ENCODE results near the gene MARCHF10.

MARCHF10 gene

DNA sequence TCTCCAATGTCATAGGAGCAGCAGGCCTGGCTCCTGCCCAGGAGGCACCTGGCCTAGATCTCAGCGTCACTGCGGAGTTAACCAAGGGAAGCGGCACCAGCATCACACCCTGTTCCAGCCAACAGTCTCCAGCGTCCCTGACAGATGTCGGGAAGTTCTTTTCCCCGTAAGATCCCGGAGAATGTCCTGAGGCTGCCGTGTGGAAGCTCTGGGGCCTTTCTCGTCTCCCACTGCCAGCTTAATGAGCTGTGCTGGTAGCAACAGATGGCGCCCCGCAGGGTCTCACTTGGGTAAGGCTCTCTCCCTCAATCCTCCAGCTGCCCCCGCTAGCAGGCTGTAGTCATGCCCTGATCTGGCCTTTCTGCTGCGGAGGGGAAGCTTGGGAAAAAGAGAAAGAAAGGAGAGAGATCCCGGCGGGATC, 57.5 kb downstream of the MARCHF10 start:
- DNase-seq (ENCODE audit: low read depth), result no peak

DNA sequence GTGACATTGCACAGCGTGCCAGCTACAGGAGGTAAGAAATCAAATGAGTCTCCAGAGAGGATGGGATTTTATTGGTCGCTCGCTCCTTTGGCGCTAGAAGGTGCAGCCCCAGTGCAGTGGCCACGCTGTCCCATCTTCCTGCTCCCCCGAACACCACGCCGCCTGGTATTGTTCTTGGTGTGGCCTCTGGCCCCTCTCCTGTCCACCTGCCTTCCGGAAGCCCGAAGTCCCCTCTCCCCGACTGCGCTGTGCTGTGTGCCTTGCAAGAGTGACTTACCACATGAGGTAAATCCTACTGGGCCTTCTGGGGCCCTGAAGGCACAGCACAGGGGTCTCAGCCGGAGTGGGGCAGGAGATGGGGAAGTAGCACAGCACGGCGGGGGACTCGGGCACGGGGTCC, 58.2 kb downstream of the MARCHF10 start:
- DNase-seq (ENCODE audit: low read depth), result no peak

DNA sequence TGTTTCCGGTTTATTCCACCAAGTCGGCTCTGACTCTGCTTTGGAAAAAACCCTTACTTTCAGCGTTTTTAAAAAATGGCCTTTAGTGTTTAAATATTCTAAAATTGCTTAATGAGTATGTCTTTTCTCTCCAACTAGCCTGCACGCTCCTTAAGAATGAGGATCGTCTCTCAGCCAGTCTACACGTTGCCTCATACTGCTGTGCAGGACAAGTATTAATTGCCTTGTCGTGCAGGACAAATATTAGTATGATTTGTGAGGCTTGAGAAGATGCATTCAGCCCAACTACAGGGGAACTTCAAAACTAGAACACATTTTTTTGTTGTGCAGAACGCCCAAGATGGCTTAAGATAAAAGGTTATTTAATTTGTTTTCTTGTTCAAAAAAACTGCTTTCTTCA, 61.2 kb downstream of the MARCHF10 start:
- no peak for DNase-seq (ENCODE audit: low read depth)

DNA sequence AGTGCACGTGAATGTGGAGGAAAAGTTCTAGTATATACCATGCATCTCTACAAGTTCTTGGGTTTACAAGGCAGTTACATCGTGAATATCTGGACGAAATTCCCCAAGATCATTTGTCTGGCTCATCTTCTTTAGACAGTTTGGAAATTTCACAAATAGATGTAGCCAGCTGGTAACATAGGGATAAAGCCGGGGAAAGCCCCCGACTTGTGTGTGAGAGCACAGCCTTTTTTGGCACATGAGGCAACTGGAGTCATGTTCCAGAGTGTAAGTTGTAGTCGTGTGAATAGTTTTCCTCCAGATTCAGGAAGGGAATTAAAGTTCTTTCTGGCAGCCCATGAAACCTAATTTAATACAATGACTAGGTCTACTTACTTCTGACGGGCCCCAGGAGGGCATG, 62.3 kb downstream of the MARCHF10 start:
- no peak for DNase-seq (ENCODE audit: low read depth)

DNA sequence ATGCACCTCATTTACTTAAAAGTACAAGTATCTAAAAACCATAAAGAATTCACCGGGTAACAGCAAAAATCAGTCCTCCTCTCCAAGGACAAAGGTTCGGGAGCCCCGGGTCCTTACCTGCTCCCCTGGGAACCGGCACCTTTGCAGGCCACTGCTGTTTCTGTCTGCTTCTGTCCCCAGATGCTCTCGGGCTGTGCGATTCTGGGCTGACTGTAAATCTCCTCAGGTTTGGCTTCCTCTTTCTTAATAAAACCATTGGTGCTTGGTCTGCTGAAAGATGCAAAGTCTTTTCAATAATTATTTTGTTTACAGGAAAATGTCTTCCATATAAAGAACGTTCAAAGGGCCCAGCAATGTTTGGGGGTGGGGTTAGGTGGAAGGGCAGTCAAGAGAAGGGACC, 63.9 kb downstream of the MARCHF10 start:
- no peak for DNase-seq (ENCODE audit: low read depth)

DNA sequence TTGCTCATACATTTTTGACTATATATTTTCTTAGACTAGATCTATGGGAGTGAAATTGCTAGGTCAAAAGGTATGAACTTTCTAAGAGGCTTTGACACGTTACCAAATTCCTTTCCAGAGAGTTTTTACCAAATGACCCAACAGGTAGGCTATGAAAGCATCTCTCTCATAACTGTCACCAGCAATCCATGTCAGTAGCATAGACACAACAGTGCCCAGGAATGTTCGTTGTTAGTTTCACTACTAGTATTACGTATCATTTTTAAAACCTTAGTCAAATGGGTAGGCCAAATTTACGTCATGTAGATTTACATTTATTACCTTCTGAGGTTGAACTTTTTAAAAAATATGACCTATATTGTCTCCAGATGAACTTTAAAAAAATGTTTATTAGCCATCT, 66.8 kb downstream of the MARCHF10 start:
- no peak for DNase-seq (ENCODE audit: low read depth)

GRCh38 chr17:62739645-62740388, 68.3 kb downstream of the MARCHF10 start:
- peak; percentile 73 for DNase-seq (ENCODE audit: low read depth)

DNA sequence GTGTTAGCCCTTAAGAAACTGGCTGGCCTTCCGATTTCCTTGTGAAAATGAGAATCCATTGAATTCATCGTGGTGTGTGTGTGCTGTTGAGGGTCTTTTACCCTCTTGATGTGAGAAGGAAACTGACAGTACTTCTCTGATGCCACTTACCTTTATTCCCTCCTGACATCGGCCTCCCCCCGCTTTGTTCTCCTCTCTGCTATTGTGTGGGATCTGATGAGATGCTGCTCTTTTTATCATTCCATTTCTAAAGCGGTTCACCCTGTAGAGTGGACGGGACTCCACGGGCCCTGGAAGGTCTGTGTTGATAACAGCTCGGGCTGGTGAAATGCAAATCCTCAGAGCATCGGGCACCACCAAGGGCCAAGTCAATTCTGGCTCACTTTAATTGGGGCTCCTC, 69.8 kb downstream of the MARCHF10 start:
- DNase-seq (ENCODE audit: low read depth), result no peak

- no peak for DNase-seq (ENCODE audit: low read depth)
Measured at GRCh38 chr17:62737513-62737912, 70.6 kb downstream of the MARCHF10 start.

DNA sequence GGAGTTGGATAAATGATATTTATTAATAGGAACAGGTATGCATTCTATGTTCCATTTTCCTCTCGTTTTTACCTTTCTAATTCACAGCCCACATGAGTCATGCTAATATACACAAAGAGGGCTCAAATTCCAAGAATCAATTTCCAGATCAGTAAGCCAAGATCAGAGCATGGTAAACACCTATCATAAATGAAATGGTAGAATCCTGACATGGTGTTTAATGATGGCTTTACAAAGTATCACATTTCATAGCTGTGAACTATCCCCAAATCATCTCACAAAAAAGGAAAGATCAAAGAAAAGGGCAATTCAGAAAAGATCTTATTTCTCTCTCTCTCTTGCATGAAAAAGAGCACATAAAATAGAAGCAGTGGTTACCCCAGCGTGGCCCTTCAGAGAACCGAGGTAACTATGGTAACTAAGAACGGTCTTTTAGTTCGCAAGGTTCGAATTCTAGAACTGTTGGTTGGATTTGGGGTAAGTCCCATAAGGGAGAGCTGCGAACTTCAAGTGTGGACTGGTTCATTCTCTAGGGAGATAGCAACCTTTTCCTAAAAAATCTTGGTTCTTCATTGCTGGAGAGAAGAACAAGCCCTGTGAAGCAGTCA, 73.0 kb downstream of the MARCHF10 start:
- no peak for DNase-seq (ENCODE audit: low read depth)

DNA sequence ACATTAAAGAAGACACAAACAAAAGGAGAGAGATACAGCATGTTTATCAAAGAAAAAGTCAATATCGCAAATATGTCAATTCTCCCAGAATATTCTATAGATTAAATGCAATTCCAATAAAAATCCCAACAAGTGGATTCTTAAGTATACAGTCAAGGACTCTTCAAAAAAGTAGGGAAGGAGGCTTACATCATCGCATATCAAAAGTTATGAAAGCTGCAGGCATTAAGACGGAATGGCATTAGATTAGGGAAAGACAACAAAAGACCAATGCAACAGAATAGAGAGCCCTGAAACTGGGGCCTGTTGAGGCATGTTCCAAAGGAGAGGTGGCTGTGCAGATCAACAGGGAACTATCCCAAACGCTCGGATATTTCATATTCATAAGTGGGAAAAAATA, 76.0 kb downstream of the MARCHF10 start:
- no peak for DNase-seq (ENCODE audit: low read depth)

GRCh38 chr17:62727916-62728672, 80.0 kb downstream of the MARCHF10 start:
- DNase-seq (ENCODE audit: low read depth), result no peak

- DNase-seq (ENCODE audit: low read depth), result no peak
Measured at GRCh38 chr17:62725791-62726249, 82.3 kb downstream of the MARCHF10 start.

- no peak for DNase-seq (ENCODE audit: low read depth)
Measured at GRCh38 chr17:62724398-62725146, 83.5 kb downstream of the MARCHF10 start.

- no peak for DNase-seq (ENCODE audit: low read depth)
Measured at GRCh38 chr17:62723842-62724241, 84.3 kb downstream of the MARCHF10 start.

DNA sequence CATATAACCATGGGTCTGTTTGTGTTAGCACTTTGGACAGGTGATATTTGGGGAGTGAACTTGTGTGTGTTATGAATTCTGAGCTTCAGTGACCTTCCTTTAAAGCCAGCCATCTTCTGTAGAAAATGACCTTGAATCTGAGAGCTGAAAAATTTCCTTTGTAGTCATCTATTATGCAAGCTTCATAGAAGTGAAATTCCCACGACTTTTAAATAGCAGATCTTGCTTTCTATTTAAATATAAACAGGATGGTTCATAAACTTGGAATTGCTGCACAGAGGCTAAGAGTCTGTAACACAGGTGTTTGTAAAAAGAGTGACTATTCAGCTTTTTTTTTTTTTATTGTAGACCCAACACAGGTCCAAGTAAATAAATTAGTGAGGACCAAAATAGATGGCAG, 85.5 kb downstream of the MARCHF10 start:
- DNase-seq (ENCODE audit: low read depth), result no peak

- no peak for DNase-seq (ENCODE audit: low read depth)
Measured at GRCh38 chr17:62720126-62720850, 87.8 kb downstream of the MARCHF10 start.

- no peak for DNase-seq (ENCODE audit: low read depth)
Measured at GRCh38 chr17:62719586-62719985, 88.5 kb downstream of the MARCHF10 start.

- no peak for DNase-seq (ENCODE audit: low read depth)
Measured at GRCh38 chr17:62718429-62718828, 89.7 kb downstream of the MARCHF10 start.

GRCh38 chr17:62717889-62718288, 90.2 kb downstream of the MARCHF10 start:
- DNase-seq (ENCODE audit: low read depth), result no peak

GRCh38 chr17:62717589-62717855, 90.6 kb downstream of the MARCHF10 start:
- DNase-seq (ENCODE audit: low read depth), result no peak

Measured in GM04503 (cell line).